Activated naive CD8-positive, alpha-beta T cell treated with anti-CD3 and anti-CD28 coated beads, Interleukin-2, amount 50 U/mL, for 24 hours (primary cell): ENCODE measurements around the gene NR3C2.

Experiments used
- ATAC-seq: fragments of 150-1000 bp; cut with Tn5 transposase; one replicate; pipeline ENCODE4 v1.10.0; 2021
- DNase-seq: peaks from one replicate; pipeline ENCODE4 v3.0.0; 2021
- H3K27ac Mint-ChIP-seq: one replicate; pipeline ENCODE4 v1.8.0; 2021; ENCODE audit warnings: mild to moderate bottlenecking, mixed read lengths
- H3K27me3 Mint-ChIP-seq: one replicate; pipeline ENCODE4 v1.8.0; 2021; ENCODE audit warnings: mixed read lengths
- H3K36me3 Mint-ChIP-seq: one replicate; pipeline ENCODE4 v1.8.0; 2021; ENCODE audit warnings: low read depth, mixed read lengths
- H3K4me1 Mint-ChIP-seq: one replicate; pipeline ENCODE4 v1.8.0; 2021; ENCODE audit warnings: mixed read lengths
- H3K4me3 Mint-ChIP-seq: one replicate; pipeline ENCODE4 v1.8.0; 2021; ENCODE audit warnings: mild to moderate bottlenecking, moderate library complexity, mixed read lengths
- H3K9me3 Mint-ChIP-seq: one replicate; pipeline ENCODE4 v1.8.0; 2021; ENCODE audit warnings: mixed read lengths

NR3C2 gene

DNA sequence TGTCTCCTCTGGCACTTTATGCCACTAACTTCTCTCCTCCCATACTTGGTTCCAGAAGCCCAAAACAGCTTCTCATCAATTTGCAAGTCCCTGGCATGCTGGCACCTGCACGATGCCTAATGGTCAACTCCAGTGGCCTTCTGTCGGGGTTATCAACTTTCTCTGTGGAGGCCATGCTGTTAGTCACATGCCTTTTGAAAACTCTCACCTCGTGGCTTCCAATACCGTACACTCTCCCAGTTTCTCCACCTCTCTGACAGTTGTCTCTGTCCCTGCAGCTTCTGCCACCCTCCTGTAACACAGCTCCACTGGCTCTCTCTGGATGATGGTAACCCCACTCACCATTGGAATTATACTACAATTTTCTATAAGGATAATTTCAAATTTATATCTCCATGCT is 324.0 kb downstream of the NR3C2 start:
- H3K27me3 Mint-ChIP-seq, result no peaks in the 10 kb centered on the region
- H3K36me3 Mint-ChIP-seq, result peaks cover 16% of the 10 kb centered on the region
- H3K4me1 Mint-ChIP-seq, result peaks cover 11% of the 10 kb centered on the region
- DNase-seq (no peak), ATAC-seq (no peak)
- H3K9me3 Mint-ChIP-seq, result peaks cover 7% of the 10 kb centered on the region
- H3K4me3 Mint-ChIP-seq, result no peak overlapping the region
- no peak overlapping the region for H3K27ac Mint-ChIP-seq

DNA sequence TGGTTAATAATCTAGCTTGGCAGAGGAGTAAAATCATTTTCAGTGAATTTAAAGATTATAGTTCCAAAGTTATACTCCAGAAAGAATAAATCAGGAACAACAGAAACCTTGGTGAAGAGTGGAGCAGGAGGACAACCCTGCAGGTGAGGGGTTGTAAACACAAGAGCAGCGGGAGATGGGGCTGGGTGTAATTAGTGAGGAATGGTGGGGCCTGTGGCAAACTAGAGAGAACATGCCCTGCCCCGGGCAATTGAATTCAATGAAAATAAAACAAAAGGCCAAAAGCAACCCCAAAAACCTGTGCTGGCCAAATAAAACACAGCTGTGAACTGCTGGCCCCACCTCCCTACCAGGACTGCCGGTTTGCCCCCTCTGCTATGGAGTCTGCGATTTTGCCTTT is 325.2 kb downstream of the NR3C2 start:
- DNase-seq, result no peak
- Mint-ChIP-seq H3K27me3 (no peaks in the 10 kb centered on the region), H3K36me3 (peaks cover 15% of the 10 kb centered on the region)

DNA sequence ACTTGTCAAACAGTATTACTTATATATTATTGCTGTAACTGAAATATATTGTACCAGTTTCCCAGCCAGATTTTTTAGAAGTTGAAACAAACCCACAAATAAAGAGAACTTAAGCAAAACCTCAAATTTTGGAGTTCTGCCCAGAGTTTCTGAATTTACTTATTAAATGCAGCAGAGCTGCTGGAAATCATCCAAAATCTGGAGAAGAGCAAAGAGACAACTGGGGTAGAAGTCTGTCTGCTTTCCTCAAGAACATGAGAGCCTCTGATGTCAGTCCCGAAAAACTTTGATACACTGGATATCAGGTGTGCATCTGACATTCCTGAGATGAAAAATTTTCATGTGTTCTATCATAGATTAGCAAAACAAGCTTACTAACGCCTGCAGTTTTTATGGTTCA is 325.9 kb downstream of the NR3C2 start:
- no peak for DNase-seq
- no peak for ATAC-seq
- no peak overlapping the region for H3K27ac Mint-ChIP-seq
- H3K4me3 Mint-ChIP-seq, result no peak overlapping the region
- H3K9me3 Mint-ChIP-seq, result no peaks in the 10 kb centered on the region
- H3K36me3 Mint-ChIP-seq, result peaks cover 15% of the 10 kb centered on the region
- peaks cover 20% of the 10 kb centered on the region for H3K4me1 Mint-ChIP-seq
- H3K27me3 Mint-ChIP-seq, result no peaks in the 10 kb centered on the region

More for the DNA sequence above, 325.2 kb downstream of the NR3C2 start:
- Mint-ChIP-seq H3K9me3 (peaks cover 2% of the 10 kb centered on the region), H3K4me3 (no peak overlapping the region), H3K27ac (no peak overlapping the region), H3K4me1 (peaks cover 14% of the 10 kb centered on the region)
- ATAC-seq, result no peak

DNA sequence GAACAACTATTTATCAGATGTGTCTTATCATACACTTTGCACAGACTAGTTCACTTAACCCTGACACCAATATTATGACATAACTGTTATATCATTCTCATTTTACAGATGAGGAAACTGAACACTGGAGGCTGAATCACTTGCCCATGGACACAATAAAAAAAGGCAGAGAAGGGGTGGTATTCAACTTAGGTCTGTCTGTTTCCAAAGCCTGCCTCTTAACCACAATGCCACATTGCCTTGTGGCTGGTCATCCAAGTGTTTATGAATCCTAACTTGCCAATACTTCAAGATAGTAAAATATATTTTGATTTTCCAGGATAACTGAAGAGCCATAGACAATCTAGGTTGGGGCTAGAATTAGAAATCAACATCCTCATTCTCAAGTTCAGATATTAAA is 327.8 kb downstream of the NR3C2 start:
- peaks cover 7% of the 10 kb centered on the region for H3K36me3 Mint-ChIP-seq
- peaks cover 27% of the 10 kb centered on the region for H3K4me1 Mint-ChIP-seq
- ATAC-seq (no peak), DNase-seq (no peak)
- no peak overlapping the region for H3K4me3 Mint-ChIP-seq
- no peaks in the 10 kb centered on the region for H3K9me3 Mint-ChIP-seq
- no peaks in the 10 kb centered on the region for H3K27me3 Mint-ChIP-seq
- H3K27ac Mint-ChIP-seq, result no peak overlapping the region

DNA sequence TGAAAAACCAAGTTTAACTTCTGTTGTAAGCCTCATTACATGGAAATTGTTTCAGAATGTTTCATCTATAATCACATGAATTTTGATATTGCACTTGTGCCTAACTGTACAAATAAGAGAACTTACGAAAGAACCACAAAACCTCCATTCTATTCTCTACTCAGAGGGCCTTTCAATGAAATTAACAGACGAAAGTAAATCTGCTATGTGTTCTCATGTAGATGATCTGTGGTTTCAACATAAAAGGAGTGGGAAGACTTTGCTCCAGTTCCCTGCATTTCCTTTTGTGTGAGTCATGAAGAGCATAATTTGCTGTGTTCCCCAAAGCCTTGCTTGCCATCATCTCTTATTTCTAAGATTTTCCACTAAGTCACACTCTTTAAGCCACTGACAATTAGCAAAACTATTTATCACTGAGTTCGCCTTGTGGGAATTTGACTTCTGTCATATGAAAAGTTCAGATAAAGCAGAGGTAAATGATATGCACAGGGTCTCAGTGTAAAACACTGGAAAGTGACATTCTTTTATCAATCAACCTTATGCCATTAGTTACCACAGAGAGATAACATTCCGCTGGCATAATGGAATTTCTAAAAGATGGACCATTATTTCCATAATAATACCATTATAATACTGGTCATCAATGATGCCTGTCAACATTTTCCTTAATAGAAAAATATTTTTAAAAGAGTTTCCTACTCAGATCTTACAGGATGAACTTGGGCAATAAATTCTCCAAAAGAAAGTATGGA is 329.8 kb downstream of the NR3C2 start:
- no peak for DNase-seq
- H3K27me3 Mint-ChIP-seq, result no peaks in the 10 kb centered on the region
- H3K36me3 Mint-ChIP-seq, result peaks cover 5% of the 10 kb centered on the region
- H3K9me3 Mint-ChIP-seq, result no peaks in the 10 kb centered on the region
- peaks cover 27% of the 10 kb centered on the region for H3K4me1 Mint-ChIP-seq
- no peak overlapping the region for H3K4me3 Mint-ChIP-seq
- H3K27ac Mint-ChIP-seq, result peak overlapping the region; percentile 44
- peak; percentile 92 for ATAC-seq

DNA sequence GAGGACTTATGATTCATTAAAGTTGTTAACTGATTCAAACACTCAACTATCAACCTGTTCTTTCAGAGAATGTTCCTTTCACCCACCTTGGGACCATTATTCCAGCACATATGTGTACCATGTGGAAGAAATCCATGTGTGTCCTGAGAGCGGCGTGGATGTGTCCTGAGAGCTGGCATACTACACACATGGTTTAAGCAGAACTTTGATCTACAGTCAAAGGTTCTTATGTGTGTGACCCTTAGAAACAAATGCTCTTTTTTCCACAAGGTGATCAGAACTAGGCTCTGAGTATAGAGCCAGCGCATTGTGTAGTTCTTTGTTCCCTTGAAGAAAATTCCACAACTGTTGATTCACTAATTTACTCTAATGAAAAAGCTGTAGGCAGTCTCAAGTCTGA is 332.0 kb downstream of the NR3C2 start:
- Mint-ChIP-seq H3K4me1 (peaks cover 28% of the 10 kb centered on the region), H3K27me3 (no peaks in the 10 kb centered on the region), H3K4me3 (no peak overlapping the region), H3K36me3 (peaks cover 16% of the 10 kb centered on the region), H3K27ac (no peak overlapping the region), H3K9me3 (no peaks in the 10 kb centered on the region)
- DNase-seq, result no peak
- ATAC-seq, result no peak

DNA sequence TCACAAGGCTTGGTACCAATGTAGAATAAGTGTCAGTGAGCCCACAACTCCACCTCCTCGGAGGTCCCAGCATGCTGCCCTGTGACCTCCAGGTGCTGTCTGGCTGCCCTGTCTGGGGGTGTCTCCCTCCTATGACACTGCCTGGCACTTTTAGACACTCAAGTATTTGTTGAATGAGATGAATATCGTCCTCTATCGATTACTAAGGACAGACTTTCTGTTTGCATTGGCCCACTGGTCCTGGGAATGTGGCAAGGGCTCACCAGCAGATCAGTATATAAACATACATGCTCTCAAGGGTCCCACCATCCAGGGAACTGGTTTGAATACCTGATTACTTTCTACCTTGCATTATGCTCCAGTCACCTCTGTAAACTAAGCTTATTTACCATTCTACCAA is 333.0 kb downstream of the NR3C2 start:
- H3K36me3 Mint-ChIP-seq, result peaks cover 16% of the 10 kb centered on the region
- H3K4me1 Mint-ChIP-seq, result peaks cover 37% of the 10 kb centered on the region
- no peaks in the 10 kb centered on the region for H3K27me3 Mint-ChIP-seq
- no peak for DNase-seq
- no peak overlapping the region for H3K27ac Mint-ChIP-seq
- no peaks in the 10 kb centered on the region for H3K9me3 Mint-ChIP-seq
- H3K4me3 Mint-ChIP-seq, result no peak overlapping the region
- ATAC-seq, result no peak

DNA sequence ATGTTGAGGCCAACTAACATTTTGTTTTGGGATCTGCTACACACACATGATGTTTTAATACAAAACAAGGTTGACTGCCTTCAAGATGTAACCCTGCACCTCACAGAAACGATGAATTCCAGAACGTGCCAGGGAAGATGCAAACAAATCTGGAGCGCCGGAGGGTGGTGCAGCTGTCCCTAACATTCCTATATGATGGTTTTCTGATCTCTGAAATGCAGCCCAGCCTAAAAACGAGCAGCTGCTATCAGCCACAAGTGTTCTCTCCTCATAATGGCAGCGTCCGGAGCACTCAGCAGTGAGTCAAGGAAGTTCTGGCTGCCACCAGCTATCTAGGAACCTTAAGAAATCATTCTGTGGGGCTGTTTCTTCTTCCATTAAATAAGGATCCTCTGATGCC is 333.4 kb downstream of the NR3C2 start:
- Mint-ChIP-seq H3K27me3 (no peaks in the 10 kb centered on the region), H3K4me3 (no peak overlapping the region), H3K4me1 (peaks cover 41% of the 10 kb centered on the region), H3K9me3 (no peaks in the 10 kb centered on the region), H3K36me3 (peaks cover 16% of the 10 kb centered on the region), H3K27ac (no peak overlapping the region)
- DNase-seq, result no peak
- ATAC-seq, result no peak

DNA sequence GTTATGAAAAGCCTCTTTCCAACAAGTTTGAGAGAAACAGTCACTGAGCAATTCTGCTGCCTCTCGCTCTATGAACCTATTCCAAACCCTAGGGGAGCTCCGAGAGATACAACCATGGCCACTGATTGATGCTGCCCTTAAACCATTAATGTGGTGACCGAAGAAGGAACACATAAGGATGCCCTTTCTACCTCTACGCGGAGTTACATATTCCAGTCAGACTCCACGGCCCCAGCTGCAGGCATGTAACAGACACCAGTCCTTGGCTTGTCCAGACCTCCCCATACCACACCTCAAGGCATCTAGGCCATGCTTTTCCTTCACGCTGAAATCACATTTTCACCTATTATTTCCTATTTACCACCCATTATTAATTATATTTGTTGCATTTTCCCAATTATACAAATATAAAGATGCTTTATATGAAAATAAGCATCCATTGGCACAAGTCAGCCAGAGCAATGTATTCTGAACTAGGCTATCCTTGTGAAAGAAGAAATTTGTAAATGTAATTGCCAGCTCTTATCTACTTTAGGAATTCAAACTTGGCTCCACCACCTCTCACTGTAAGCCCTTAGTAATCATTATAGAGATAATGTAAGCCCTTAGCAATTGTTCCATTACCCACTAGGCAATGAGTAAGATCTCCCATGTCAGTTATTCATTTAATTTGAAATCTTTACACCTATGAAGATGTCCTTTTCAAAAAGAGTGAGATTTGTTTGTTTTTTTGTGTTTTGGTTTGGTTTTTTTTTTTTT is 338.4 kb downstream of the NR3C2 start:
- no peak overlapping the region for H3K4me3 Mint-ChIP-seq
- no peaks in the 10 kb centered on the region for H3K27me3 Mint-ChIP-seq
- H3K36me3 Mint-ChIP-seq, result peaks cover 14% of the 10 kb centered on the region
- H3K4me1 Mint-ChIP-seq, result peaks cover 37% of the 10 kb centered on the region
- no peak for DNase-seq
- no peak overlapping the region for H3K27ac Mint-ChIP-seq
- ATAC-seq, result no peak
- H3K9me3 Mint-ChIP-seq, result no peaks in the 10 kb centered on the region

DNA sequence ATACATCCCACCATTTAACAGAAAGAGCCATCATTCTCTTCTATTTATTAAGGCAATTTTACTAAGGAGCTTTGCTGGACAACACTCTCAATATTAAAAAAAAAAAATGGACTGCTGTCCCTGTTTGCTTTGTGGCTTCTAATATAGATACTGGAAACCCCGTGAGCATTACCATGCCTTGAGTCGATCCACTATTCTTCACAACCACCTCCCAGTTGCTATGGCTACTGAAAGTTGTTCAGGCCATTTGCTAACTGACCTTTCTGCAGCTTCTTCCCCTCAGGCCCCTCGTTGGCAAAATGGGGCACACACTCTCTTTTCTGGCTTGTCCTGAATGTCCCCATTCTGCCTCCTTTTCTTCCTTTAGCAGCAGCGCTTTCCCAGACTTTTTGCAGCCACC is 340.4 kb downstream of the NR3C2 start:
- DNase-seq (no peak), ATAC-seq (no peak)
- peaks cover 10% of the 10 kb centered on the region for H3K36me3 Mint-ChIP-seq
- no peak overlapping the region for H3K27ac Mint-ChIP-seq
- H3K4me1 Mint-ChIP-seq, result peaks cover 37% of the 10 kb centered on the region
- no peaks in the 10 kb centered on the region for H3K9me3 Mint-ChIP-seq
- no peak overlapping the region for H3K4me3 Mint-ChIP-seq
- H3K27me3 Mint-ChIP-seq, result no peaks in the 10 kb centered on the region

DNA sequence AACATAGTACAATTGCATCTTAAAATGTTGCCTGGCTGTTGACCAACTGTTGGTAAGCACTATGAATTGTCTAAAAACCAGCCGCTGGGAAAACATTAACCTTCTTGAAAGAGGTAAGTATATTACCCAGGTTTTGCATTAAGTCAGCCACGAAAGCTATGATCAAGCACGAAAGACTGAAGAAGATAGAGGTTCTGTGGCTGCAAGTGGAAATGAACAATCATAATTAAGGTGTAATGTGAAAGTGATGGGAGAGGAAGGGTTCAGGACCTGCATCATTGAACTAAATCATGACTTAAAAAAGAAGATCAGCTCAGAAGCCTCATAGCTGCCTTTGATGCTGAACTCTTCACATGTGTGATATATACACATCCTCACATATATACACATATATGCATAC is 341.0 kb downstream of the NR3C2 start:
- Mint-ChIP-seq H3K36me3 (peaks cover 10% of the 10 kb centered on the region), H3K9me3 (no peaks in the 10 kb centered on the region)

DNA sequence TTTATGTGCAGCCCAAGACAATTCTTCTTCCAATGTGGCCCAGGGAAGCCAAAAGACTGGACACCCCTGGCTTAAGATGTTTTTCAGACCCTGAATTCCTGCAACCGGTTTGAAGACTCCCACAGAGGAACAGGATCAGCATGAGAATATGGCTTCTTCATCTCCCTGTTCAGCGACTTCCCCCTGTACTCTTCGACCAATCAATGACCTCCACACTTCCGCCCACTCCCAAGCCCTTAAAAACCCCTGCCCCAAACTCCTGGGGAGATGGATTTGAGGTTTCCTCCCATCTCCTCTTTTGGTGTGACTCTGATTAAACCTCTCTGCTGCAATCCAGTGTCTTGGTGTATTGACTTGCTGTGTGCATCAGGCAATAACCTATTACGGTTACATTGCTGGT is 344.4 kb downstream of the NR3C2 start:
- ATAC-seq, result no peak
- Mint-ChIP-seq H3K9me3 (no peaks in the 10 kb centered on the region), H3K4me3 (no peak overlapping the region), H3K36me3 (peaks cover 5% of the 10 kb centered on the region), H3K27ac (no peak overlapping the region), H3K27me3 (no peaks in the 10 kb centered on the region), H3K4me1 (peaks cover 17% of the 10 kb centered on the region)
- no peak for DNase-seq

More for the DNA sequence above, 341.0 kb downstream of the NR3C2 start:
- Mint-ChIP-seq H3K4me3 (no peak overlapping the region), H3K27me3 (no peaks in the 10 kb centered on the region), H3K4me1 (peaks cover 37% of the 10 kb centered on the region), H3K27ac (no peak overlapping the region)
- DNase-seq (no peak), ATAC-seq (peak; percentile 49)

DNA sequence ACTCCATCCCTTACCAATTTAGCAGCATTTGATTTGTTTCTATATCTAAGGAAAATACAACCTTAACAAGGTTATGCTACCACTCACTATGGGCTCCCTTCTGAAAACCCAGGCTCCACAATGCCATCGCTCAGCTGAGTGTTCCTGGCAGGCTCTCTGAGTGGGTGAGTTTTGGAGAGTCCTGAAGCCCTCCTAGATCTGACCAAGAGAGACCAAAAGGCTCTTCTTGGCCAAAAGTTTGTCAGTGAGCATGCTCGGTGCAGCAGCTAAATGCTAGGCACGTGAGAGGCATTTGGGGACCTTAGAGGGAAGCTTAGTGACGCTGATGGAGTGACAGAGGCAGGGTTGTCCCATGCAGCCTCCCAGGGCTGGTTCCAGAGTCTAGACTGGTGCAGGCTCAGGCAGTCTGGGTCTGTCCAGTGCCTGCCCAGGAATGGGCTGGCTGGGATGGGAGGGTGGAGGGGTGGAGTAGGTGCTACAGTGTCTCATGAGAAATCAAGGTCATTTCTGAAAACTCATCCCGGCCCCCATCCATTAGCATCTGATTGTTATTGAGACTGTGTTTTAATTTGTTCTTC is 346.8 kb downstream of the NR3C2 start:
- H3K4me3 Mint-ChIP-seq, result no peak overlapping the region
- peaks cover 1% of the 10 kb centered on the region for H3K4me1 Mint-ChIP-seq
- no peaks in the 10 kb centered on the region for H3K27me3 Mint-ChIP-seq
- no peak overlapping the region for H3K27ac Mint-ChIP-seq
- ATAC-seq (no peak), DNase-seq (no peak)
- no peaks in the 10 kb centered on the region for H3K9me3 Mint-ChIP-seq
- H3K36me3 Mint-ChIP-seq, result peaks cover 5% of the 10 kb centered on the region

DNA sequence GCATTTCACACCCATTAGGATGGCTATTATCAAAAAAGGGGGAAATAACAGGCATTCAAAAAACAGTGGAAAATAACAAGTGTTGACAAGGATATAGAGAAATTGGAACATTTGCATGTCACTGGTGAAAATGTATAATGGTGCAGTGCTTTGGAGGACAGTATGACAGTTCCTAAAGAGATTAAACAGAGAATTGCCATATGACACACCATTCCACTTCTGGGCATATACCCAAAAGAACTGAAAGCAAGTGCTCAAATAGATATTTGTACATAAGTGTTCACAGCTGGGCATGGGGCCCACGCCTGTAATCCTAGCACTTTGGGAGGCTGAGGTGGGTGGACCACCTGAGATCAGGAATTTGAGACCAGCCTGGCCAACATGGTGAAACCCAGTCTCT is 348.1 kb downstream of the NR3C2 start:
- DNase-seq (no peak), ATAC-seq (no peak)
- Mint-ChIP-seq H3K4me1 (peaks cover 1% of the 10 kb centered on the region), H3K36me3 (peaks cover 5% of the 10 kb centered on the region), H3K27me3 (no peaks in the 10 kb centered on the region), H3K27ac (no peak overlapping the region), H3K9me3 (no peaks in the 10 kb centered on the region), H3K4me3 (no peak overlapping the region)

DNA sequence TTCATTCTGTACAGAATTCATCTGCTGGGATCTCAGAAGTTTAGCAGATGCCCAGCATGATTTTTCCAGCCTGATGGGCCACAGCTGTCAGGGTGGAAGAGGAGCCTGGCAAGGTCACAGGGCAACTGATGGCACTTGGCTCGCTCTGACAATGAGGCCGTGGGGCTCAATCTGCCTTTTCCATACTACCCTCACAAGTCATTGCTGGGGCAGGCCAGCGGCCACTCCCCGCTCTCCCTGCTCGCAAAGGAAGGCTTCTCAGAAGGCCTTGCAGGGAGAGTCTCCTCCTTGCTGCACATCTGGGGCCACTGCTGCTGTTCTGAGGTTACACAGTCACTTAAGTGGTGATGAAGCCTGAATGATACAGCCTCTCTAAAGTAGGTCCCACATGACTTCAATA is 349.1 kb downstream of the NR3C2 start:
- H3K27ac Mint-ChIP-seq, result no peak overlapping the region
- H3K27me3 Mint-ChIP-seq, result no peaks in the 10 kb centered on the region
- no peak for ATAC-seq
- H3K9me3 Mint-ChIP-seq, result no peaks in the 10 kb centered on the region
- H3K4me1 Mint-ChIP-seq, result peaks cover 1% of the 10 kb centered on the region
- no peak for DNase-seq
- H3K36me3 Mint-ChIP-seq, result peaks cover 10% of the 10 kb centered on the region
- no peak overlapping the region for H3K4me3 Mint-ChIP-seq
